GM15510 (cell line): ENCODE data around the gene PPP2R1A.

Experiments
- POLR2A ChIP-seq: IDR thresholded peaks from 3 replicates; pipeline ENCODE4 v1.6.1; 2011; ENCODE audit warnings: borderline replicate concordance; ENCODE audit not compliant: insufficient read length; ENCODE audit errors: extremely low read depth

The PPP2R1A gene

GRCh38 chr19:52221031-52221430 is 31.2 kb downstream of the PPP2R1A start:
- no peak for TF ChIP-seq POLR2A

- no peak for TF ChIP-seq POLR2A
Measured at GRCh38 chr19:52221831-52222375, 32.1 kb downstream of the PPP2R1A start.

- TF ChIP-seq POLR2A = no peak
Measured at GRCh38 chr19:52224211-52224610, 34.4 kb downstream of the PPP2R1A start.

DNA sequence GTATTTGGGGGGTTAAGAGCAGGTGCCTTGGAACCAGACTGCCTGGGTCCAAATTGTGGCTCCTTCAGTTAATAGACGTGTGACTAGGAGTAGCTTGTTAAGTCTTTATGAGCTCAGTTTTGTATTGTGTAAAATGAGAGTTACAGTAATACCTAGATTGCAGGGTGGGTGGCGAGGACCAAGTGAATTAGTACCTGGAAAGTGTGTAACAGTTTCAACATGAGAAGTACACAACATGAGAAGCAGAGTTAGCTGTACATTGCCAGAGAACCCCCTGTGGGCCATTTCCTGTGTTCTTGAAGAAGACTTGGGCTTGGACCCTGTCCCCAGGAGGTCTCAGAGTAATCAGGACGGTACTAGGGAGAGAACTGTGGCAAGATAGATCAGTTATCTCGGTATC is 36.8 kb downstream of the PPP2R1A start:
- no peak for TF ChIP-seq POLR2A

DNA sequence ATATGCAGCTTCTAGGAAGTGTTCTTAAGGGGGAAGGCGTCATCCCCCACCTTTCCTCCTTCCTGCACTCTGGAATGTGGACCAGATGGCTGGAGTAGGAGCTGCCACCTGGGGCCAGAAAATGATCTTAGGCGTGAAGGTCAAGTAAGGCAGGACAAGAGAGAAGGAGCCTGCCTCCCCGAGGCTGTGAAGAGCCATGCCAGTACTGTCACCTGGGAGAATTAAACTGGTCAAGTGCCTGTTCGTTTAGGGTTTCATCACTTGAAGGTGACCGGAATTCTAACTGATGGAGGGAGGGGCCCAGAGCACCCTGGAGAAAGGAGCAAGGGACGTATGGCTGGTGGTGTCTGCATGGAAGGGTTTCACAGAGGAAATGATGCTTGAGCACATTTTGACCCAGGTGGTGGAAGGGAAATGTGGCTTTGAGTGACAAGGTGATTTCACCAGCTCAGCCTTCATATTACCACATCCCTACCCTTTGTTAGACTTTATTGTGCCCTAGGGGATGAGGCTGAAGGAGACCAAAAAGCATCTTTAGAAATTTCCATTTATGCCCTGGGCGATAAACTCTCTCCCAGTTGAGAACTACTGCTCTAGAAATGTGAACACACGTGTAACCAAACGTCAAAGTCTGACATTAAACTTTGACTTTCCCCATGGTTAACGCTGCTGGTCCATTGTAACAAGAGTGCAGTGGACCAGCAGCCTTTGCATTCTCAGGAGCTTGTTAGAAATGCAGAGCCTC is 37.5 kb downstream of the PPP2R1A start:
- no peak for TF ChIP-seq POLR2A

DNA sequence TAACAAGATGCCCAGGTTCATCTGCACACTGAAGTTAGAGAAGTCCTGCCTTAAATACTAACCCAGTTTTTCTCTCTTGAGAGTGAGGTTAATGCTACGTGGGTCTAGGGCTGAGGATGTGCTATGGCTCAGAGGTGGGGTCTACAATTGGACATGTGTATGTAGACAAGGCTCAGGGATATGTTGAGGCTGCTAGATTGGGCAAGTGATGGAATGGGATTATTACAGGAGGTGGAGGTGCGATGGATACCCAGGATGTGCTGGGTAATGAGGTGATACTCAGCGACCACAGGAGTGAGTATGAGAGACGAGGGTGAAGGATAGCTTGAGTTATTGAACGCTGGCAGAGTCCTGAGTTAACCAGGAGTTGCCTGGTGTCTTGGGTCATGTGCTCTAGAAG is 38.1 kb downstream of the PPP2R1A start:
- TF ChIP-seq POLR2A = no peak

DNA sequence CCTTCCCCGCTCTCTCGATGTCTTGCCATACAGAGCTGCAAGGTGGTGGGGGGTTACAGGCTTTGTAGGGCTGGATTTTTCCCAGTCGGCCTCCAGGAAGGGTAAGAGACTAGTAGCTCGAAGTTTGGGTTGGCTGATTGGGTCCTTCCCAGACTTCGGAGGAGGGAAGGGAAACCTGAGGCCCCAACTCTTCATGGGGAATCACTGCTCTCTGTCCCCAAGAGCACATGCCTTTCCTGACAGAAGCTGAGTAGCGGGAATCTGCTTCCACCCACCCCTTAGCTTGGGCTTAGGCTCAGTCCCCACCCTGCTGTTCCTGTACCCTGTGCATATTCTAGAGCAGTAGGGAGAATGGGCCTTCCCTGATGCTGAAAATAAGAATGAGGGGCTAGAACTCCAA is 39.7 kb downstream of the PPP2R1A start:
- no peak for TF ChIP-seq POLR2A

DNA sequence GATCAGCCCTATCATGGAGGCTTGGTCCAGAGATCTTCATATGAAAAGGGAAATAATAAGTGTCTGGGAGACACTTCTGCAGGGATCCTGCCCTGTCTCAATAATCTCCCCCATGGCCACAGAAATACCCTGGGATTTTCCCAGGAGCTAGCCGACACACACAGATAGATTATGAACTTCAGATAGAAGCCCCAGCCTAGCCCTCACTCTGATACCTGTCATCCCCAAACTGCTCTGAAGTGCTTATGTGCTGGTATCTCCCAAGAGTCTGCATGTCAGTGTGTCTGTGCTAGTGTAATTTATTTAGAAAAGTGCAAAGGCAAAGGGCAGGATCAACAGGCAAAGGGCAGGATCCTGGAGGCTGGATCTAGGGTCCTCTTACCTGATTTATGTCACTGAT is 40.8 kb downstream of the PPP2R1A start:
- TF ChIP-seq POLR2A = no peak

DNA sequence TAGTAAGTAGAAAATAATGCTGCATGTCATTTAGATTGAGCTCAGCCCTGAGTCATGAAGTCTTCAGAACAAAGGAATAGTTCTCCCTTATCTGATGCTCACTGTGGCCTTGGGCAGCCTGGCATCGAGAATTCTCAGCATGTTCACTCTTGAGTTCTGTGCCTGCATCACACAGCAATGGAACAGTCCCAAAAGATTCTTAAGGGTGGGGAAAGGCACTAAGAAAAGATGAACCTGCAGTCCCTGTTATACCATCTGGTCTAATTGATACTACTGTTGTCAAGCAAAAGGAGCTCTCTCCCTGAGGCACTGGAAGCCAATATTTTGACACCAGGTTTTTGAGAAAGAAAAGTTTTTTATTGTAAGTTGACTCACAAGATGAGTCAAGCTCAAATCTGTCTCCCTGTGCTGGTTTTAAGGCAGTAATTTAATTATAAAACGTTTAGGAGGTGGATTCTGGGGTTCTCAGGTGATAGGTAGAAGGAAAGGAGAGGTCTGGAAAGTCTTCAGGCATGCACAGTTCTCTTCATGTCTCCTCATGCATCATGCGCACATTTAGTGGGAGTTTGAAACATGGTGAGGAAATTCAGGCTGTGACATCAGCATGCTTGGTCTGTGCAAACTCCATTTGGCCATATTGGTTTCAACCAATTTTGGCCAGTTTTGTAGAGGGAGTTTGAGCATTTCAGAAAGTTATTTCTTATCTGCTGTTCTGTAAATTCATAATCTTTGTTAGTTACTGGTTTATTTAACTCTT is 41.5 kb downstream of the PPP2R1A start:
- TF ChIP-seq POLR2A = no peak

DNA sequence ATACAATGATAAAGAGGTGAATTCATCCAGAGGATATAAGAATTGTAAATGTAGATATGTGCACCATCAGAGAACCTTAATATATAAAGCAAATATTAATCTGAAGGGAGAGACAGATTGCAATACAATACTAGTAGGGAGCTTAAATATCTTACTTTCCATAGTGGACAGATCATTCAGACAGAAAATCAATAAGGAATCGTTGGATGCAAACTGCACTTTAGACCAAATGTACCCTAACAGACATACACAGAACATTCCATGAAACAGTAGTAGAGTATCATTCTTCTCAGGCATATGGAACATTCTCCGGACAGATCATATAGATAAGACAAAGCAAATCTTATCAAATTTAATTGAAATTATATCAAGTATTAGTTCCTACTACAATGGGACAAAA is 44.6 kb downstream of the PPP2R1A start:
- no peak for TF ChIP-seq POLR2A

GRCh38 chr19:52237197-52237596 is 47.3 kb downstream of the PPP2R1A start:
- TF ChIP-seq POLR2A = no peak

- TF ChIP-seq POLR2A = no peak
Measured at GRCh38 chr19:52237771-52238400, 48.0 kb downstream of the PPP2R1A start.

DNA sequence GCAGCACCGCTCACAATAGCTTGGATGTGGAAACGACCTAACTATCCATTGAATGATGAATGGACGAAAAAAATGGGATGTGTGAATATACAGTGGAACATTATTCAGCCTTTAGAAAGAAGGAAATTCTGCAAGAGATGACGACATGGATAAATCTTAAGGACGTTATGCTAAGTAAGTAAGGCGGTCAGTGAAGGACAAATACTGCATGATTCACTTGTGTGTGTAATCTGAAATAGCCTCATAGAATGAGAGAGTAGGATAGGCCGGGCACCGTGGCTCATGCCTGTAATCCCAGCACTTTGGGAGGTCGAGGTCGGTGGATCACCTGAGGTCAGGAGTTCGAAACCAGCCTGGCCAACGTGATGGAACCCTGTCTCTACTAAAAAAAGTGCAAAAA is 54.2 kb downstream of the PPP2R1A start:
- TF ChIP-seq POLR2A = no peak

DNA sequence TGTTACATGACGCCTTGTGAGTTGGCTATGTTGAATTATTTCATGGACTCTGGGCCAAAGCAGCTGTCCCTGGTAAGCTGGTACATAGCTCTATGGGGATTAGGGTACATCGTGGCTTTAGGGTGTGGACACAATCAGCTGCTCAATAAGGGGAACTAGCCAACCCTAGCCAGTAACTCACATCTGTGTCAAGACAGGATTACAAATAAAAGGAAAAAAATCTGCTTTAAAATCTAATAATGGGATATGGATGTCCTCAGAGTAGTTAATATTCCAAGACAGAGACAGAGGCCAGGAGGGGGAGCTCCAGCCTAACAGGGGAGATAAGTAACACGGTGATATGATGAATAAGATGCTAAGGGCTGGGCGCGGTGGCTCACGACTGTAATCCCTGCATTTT is 58.4 kb downstream of the PPP2R1A start:
- no peak for TF ChIP-seq POLR2A

GRCh38 chr19:52258426-52258825 is 68.6 kb downstream of the PPP2R1A start:
- no peak for TF ChIP-seq POLR2A

DNA sequence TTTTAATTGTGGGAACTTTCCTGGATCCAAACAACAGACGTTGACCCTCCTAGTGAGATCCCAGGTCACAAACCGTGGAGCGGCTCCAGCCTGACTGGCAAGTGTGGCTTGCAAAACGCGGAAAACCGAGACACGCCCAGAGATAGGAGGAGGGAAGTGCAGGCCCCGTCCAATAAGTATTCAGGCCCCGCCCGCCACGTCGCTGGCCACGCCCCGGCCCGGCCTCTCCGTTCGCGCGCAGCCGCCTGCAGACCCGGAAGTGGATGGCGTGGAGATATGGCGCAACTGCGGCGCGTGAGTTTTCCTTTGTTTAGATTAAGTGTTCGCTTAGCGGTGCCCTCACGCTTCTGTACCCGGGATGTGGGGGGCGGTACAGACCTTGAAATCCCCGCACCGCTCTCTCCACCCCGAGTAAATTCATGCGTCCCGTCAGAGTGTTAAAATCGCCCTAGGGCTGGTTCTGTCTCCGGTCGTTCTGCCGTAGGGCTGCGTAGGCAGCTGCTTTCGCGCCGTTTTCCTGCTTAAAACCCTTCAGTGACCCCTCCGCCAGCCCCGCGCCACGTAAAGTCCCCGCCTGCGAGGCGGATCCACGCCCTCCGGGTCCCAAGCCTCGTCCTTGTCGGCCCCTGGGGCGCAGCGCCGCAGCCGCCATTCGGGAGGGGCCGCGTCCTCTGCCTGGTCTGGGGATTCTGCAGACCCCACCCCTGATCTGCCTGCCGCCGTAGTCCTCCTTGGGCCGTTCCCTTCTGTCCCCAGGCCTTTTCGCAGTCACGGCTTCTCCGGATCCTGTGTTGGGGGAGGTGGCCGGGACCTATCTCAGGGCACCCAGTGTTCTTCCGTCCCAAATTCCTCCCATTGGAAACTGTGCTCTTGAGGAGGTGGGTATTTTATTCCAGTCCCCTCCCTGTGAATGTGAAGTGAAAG is 79.7 kb downstream of the PPP2R1A start, which contains the start of gene ZNF766:
ZNF766 (plus strand) TSS at position 250 of the 924 bp plus-strand sequence; CDS start at position 277, 27 bp downstream.
- TF ChIP-seq POLR2A = peak; percentile 80
